NCI-H345 treated with DMSO at 0.1 percent for 48 hours (cell line): ENCODE measurements around the gene AP3D1.

Experiments used
- DNase-seq: peaks from one replicate; lab custom pipeline; 2025; ENCODE audit not compliant: unreplicated experiment; lab: John Stamatoyannopoulos, UW

AP3D1 gene

GRCh38 chr19:2113439-2114211 lies 37.7 kb downstream of the AP3D1 start:
- no peak for DNase-seq

GRCh38 chr19:2112516-2113320 lies 38.6 kb downstream of the AP3D1 start:
- no peak for DNase-seq

DNA sequence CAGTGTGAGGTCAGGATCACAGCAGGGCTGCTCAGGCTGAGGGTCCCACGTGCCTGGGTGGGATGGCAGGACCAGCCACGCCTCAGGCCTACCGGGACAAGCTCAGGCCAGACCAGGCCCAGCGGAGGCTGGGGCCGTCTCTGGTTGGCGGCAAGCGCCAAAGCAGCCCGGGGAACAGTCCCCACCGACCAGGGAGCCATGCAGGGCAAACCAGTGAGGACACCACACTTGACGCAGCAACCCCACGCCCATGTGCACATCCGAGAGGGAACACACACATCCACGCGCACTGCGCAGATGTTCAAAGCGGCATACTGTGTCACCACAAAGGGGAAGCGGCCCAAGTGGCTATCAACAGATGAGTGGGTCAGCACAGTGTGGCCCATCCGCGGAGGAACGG lies 39.5 kb downstream of the AP3D1 start:
- DNase-seq, result no peak

- DNase-seq, result no peak
Measured at GRCh38 chr19:2111425-2111824, 39.9 kb downstream of the AP3D1 start.

DNA sequence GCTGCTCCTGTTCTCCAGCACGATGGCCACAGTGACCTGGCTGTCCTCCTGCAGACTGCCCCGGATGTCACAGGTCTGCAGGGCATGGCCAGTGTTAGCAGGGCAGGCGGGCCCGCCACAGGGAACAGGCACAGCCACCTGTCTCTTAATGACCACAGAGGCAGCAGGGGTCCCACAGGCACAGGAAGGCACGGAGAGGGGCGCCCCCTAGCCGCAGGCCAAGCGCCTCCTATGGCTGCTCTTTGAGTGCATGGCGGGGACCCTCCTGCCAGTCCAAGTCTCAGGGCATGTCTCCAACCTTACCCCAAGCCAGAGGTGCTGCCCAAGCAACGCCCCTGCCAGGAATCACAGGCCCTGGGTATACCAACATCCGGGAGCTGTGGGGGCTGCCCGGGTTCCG lies 40.5 kb downstream of the AP3D1 start:
- DNase-seq, result no peak

DNA sequence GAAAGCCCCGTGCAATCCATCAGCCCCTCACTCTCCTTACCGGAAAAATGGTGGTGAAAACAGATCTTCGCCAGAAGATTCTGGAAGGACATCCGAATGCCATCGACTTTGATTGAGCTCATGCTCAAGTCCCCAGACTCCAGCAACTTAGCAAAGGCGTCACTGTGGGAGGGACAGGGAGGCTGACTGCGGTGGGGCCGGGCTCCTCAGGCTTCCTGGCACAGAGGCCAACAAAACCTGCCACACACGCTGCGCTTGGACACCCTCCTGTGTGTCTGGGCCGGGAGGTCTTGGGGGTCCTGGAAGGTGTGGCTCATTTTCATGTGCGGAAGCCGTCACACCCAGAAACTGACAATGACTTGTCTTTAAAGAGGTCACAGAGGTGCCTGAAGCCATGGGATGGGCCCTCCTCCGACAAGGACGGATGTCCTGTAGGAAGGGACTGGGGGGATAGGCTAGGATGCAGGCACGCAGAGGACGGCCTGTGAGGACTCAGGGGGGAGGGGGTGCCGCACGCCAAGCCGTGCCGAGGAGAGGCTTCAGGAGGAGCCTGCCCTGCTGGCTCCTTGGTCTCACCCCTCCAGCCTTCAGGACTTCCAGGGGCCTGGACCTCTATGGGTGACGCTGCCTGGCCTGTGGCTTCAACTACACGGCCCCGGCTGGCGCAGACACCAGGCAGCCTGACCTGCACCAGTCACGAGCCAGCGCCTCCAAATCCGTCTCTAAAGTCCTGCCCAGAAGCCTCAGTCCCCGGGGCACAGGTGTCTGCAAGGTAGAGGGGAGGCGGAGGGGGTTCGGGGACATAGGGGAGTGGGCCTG lies 42.1 kb downstream of the AP3D1 start:
- DNase-seq, result no peak

GRCh38 chr19:2108251-2109016 lies 42.9 kb downstream of the AP3D1 start:
- no peak for DNase-seq

DNA sequence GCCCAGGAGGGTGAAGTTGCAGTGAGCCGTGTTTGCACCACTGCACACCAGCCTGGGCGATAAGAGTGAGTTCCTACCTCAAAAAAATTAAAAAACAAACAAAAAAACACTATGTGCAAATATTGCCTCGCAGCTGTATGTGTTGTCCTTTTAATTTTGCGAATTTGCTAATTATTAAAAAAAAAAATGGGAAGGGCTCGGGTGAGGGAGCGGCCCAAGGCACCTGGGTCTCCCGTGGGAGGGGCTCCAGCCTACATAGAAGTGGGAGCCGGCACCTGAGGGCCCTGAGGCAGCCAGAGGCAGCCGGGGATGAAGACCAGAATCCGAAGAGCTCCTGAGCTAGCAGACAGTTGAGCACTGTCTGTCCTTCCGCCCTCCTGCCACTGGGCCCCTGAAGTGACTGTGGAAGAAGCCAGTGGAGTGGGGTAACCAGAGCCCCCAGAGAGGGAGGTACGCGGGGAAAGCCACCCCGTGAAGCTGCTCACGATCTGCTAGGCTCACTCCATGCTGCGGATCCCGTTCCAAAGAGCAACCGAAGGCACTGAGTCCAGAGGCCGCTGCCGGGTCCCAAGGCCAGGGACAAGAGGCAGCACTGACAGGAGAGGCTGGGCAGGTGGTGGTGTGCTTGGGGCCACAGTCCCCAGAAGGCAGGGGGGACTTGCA lies 48.2 kb downstream of the AP3D1 start:
- no peak for DNase-seq

- no peak for DNase-seq
Measured at GRCh38 chr19:2101417-2102335, 49.7 kb downstream of the AP3D1 start.

GRCh38 chr19:2100719-2101061 lies 50.7 kb downstream of the AP3D1 start:
- DNase-seq, result no peak

- DNase-seq, result no peak
Measured at GRCh38 chr19:2099937-2100718, 51.2 kb downstream of the AP3D1 start.

DNA sequence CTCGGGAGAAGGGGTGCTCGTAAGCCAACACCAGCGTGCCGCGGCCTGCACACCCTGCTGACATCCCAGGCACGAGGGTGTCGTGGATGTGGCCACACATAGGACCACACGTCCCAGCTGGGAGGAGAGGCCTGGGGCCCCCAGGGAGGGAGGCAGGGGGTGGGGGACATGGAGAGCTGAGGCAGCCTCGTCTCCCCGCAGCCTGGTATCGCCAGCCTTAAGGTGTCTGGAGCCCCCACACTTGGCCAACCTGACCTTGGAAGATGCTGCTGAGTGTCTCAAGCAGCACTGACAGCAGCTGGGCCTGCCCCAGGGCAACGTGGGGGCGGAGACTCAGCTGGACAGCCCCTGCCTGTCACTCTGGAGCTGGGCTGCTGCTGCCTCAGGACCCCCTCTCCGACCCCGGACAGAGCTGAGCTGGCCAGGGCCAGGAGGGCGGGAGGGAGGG lies 52.3 kb downstream of the AP3D1 start:
- no peak for DNase-seq

DNA sequence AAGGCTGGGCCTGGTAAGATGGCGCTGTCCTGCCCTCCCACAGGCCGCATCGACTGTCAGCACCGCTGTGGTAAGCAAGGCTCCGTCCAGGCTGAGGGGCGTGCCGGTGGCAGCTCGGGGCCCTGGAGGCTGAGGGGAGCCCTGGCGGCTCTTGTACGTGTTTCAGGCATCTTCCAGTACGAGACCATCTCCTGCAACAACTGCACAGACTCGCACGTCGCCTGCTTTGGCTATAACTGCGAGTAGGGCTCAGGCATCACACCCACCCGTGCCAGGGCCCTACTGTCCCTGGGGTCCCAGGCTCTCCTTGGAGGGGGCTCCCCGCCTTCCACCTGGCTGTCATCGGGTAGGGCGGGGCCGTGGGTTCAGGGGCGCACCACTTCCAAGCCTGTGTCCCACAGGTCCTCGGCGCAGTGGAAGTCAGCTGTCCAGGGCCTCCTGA lies 53.5 kb downstream of the AP3D1 start:
- DNase-seq, result no peak

DNA sequence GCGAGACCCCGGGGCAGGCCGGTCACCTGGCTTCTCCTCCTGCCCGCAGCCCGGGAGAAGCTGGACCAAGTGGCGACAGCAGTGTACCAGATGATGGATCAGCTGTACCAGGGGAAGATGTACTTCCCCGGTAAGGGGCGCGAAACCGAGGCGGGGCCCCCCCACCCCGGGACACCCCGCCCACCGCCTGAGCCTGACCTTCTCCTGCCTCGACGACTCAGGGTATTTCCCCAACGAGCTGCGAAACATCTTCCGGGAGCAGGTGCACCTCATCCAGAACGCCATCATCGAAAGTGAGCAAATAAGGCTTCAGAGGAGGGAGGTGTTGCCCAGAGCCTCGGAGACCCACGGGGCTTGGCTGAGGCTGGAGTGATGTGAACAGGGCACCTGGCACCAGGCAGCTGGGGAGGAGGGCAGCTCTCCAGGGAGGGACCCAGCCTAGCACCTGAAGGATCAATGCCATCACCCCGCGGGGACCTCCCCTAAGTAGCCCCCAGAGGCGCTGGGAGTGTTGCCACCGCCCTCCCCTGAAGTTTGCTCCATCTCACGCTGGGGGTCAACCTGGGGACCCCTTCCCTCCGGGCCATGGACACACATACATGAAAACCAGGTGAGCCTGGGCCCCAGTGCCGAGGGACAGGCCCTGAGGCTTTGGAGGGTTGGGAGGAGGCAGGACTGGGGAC lies 54.0 kb downstream of the AP3D1 start:
- DNase-seq, result peak; percentile 11

- peak; percentile 99 for DNase-seq
Measured at GRCh38 chr19:2096480-2097202, 54.7 kb downstream of the AP3D1 start, which contains the start of gene IZUMO4. TSS of gene IZUMO4 (plus strand) at chr19:2096915. CDS start at chr19:2096946, 31 bp downstream.

GRCh38 chr19:2096034-2096479 lies 55.3 kb downstream of the AP3D1 start, which contains the start of gene MOB3A:
TSS of gene MOB3A (minus strand) at chr19:2096326. CDS start at chr19:2078560, 17,766 bp downstream.
- DNase-seq, result peak; percentile 86
